ENCODE data around the gene HGFAC. TPM values are rescaled to one million over a fixed set of nuclear protein-coding genes. Genes with fewer than 3 reads are reported as not detected.
"Not testable (repeated sequence)": the region's sequence is repeated elsewhere in the genome, so short reads cannot be mapped to it uniquely, and the experiment has no call there.

HGFAC gene
- total and polyA plus RNA-seq, 7 donors = 0.22 to 0.55 (median 0.36) TPM; not detected in 2

- Histone ChIP-seq H3K4me1 (peaks cover 0 to 8% (median 0%) of the 10 kb centered on the region in 4 donors), H3K9me3 (peaks cover 0 to 10% (median 4%) of the 10 kb centered on the region in 4 donors), H3K27ac (no peak overlapping the region), H3K36me3 (no peaks in the 10 kb centered on the region), H3K27me3 (no peaks in the 10 kb centered on the region), H3K4me3 (no peak overlapping the region)
- WGBS, 2 donors = 49 to 79% methylated on average over 7 of the region's 7 CpGs
- no peak for DNase-seq
- intact Hi-C loops (cut with DNase I) = no loop called here
- no peak for TF ChIP-seq POLR2AphosphoS5 (IDR thresholded peaks at IDR 0.05)
- TF ChIP-seq, protein P1, sequence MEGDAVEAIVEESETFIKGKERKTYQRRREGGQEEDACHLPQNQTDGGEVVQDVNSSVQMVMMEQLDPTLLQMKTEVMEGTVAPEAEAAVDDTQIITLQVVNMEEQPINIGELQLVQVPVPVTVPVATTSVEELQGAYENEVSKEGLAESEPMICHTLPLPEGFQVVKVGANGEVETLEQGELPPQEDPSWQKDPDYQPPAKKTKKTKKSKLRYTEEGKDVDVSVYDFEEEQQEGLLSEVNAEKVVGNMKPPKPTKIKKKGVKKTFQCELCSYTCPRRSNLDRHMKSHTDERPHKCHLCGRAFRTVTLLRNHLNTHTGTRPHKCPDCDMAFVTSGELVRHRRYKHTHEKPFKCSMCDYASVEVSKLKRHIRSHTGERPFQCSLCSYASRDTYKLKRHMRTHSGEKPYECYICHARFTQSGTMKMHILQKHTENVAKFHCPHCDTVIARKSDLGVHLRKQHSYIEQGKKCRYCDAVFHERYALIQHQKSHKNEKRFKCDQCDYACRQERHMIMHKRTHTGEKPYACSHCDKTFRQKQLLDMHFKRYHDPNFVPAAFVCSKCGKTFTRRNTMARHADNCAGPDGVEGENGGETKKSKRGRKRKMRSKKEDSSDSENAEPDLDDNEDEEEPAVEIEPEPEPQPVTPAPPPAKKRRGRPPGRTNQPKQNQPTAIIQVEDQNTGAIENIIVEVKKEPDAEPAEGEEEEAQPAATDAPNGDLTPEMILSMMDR (IDR thresholded peaks at IDR 0.05) = no peak
- no peak for TF ChIP-seq EP300 (IDR thresholded peaks at IDR 0.05)
- TF ChIP-seq POLR2A (IDR thresholded peaks at IDR 0.05) = no peak
Observed at GRCh38 chr4:3452376-3452775, 10.6 kb downstream of the HGFAC start.

GRCh38 chr4:3455596-3455995 is 13.8 kb downstream of the HGFAC start:
- H3K4me3 ChIP-seq; H3K27me3 ChIP-seq; H3K4me1 ChIP-seq; H3K36me3 ChIP-seq; intact Hi-C loops (cut with DNase I); DNase-seq; H3K27ac ChIP-seq: not testable (repeated sequence)
- H3K9me3 ChIP-seq = peaks cover 0 to 10% (median 4%) of the 10 kb centered on the region in 4 donors
- WGBS, 2 donors = 94 to 95% methylated on average over 3 of the region's 3 CpGs

GRCh38 chr4:3458371-3458770 is 16.6 kb downstream of the HGFAC start:
- Histone ChIP-seq H3K27ac (no peak overlapping the region), H3K4me3 (no peak overlapping the region), H3K27me3 (peaks cover 2 to 17% (median 5%) of the 10 kb centered on the region in 3 donors), H3K9me3 (peaks cover 0 to 10% (median 4%) of the 10 kb centered on the region in 4 donors), H3K36me3 (no peaks in the 10 kb centered on the region), H3K4me1 (peaks cover 0 to 21% (median 12%) of the 10 kb centered on the region in 4 donors)
- TF ChIP-seq POLR2AphosphoS5 (IDR thresholded peaks at IDR 0.05) = no peak
- no peak for TF ChIP-seq EP300 (IDR thresholded peaks at IDR 0.05)
- TF ChIP-seq, protein P1 (IDR thresholded peaks at IDR 0.05) = no peak
- no peak for TF ChIP-seq POLR2A (IDR thresholded peaks at IDR 0.05)
- 91 to 92% methylated on average over 6 of the region's 6 CpGs for WGBS, 2 donors
- DNase-seq = no peak
- intact Hi-C loops (cut with DNase I) = no loop called here

DNA sequence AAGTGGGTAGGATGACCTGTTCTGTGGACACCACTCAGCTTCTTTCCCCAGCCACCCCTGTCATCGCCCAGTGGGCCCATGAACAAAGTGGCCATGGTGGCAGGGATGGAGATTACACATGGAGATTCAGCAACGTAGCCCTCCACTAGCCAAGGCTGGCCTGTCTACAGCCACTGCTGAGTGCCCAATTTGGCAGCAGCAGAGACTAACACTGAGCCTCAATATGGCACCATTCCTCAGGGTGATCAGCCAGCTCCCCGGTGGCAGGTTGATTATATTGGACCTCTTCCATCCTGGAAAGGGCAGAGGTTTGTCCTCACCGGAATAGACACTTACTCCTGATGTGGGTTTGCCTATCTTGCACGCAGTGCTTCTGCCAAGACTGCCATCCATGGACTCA is 17.4 kb downstream of the HGFAC start:
- intact Hi-C loops (cut with DNase I); DNase-seq; H3K27ac ChIP-seq; H3K36me3 ChIP-seq; H3K4me3 ChIP-seq: not testable (repeated sequence)
- 91 to 95% methylated on average over 5 of the region's 5 CpGs for WGBS, 2 donors
- Histone ChIP-seq H3K27me3 (peaks cover 9 to 25% (median 9%) of the 10 kb centered on the region in 3 donors), H3K9me3 (peaks cover 0 to 10% (median 4%) of the 10 kb centered on the region in 4 donors), H3K4me1 (peaks cover 0 to 24% (median 17%) of the 10 kb centered on the region in 4 donors)

DNA sequence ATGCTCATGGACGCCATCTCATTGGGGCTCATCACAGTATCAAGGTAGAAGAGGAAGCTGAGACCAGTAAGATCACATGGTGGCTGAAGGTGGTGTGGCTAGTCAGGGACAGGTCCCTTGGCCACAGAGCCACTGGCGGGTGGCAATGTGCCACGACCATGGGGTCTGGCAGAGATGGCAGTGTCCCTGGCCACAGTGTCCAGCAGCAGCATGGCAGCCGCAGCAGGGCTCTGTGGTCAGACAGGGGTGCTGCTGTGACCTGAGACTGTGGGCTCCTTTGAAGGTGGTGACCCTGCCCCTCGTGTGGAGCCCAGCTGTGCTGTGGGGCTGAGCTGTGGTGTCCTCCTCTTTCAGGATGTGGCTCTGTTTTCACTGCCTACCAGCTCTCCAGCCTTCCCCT is 19.2 kb downstream of the HGFAC start:
- peaks cover 0 to 24% (median 17%) of the 10 kb centered on the region in 4 donors for H3K4me1 ChIP-seq
- H3K27me3 ChIP-seq = peaks cover 9 to 43% (median 9%) of the 10 kb centered on the region in 3 donors
- no peaks in the 10 kb centered on the region for H3K36me3 ChIP-seq
- TF ChIP-seq POLR2A (IDR thresholded peaks at IDR 0.05) = no peak
- TF ChIP-seq EP300 (IDR thresholded peaks at IDR 0.05) = no peak
- no peak for TF ChIP-seq POLR2AphosphoS5 (IDR thresholded peaks at IDR 0.05)
- TF ChIP-seq, protein P1 (IDR thresholded peaks at IDR 0.05) = no peak
- intact Hi-C loops (cut with DNase I) = no loop called here
- no peak overlapping the region for H3K4me3 ChIP-seq
- DNase-seq = no peak
- 78 to 88% methylated on average over 5 of the region's 5 CpGs for WGBS, 2 donors
- H3K9me3 ChIP-seq = peaks cover 0 to under 1% (median 0%) of the 10 kb centered on the region in 4 donors
- no peak overlapping the region for H3K27ac ChIP-seq

Measured in sigmoid colon (tissue), 7 donors.